ENCODE data around the gene KLHL22. TPM values are rescaled to one million over a fixed set of nuclear protein-coding genes. Genes with fewer than 3 reads are reported as not detected.

The KLHL22 gene
- total RNA-seq, 4 donors from 2014 or later: 14.0 to 23.8 (median 20.2) TPM

GRCh38 chr22:20407829-20408228 is 87.8 kb downstream of the KLHL22 start:
- H3K4me3 ChIP-seq (ENCODE audit: low read depth, poor library complexity, severe bottlenecking): no peak overlapping the region
- WGBS, 2 donors: 73 to 79% methylated on average over 3 of the region's 3 CpGs
- intact Hi-C loops (cut with DNase I; ENCODE audit: low total_unique reads): no loop called here
- no peak for TF ChIP-seq POLR2A (IDR thresholded peaks at IDR 0.05)
- TF ChIP-seq CTCF (IDR thresholded peaks at IDR 0.05): no peak
- peak in 1 of 2 donors; percentile 49 for DNase-seq (ENCODE audit: low spot score in 2 of 2)

- intact Hi-C loops (cut with DNase I; ENCODE audit: low total_unique reads): no loop called here
- H3K4me3 ChIP-seq (ENCODE audit: low read depth, poor library complexity, severe bottlenecking): no peak overlapping the region
- 93 to 96% methylated on average over 12 to 13 of the region's 13 CpGs for WGBS, 2 donors
- peak in 1 of 2 donors; percentile 68 for DNase-seq (ENCODE audit: low spot score in 2 of 2)
- TF ChIP-seq POLR2A (IDR thresholded peaks at IDR 0.05): no peak
- no peak for TF ChIP-seq CTCF (IDR thresholded peaks at IDR 0.05)
Observed at GRCh38 chr22:20406686-20407408, 88.7 kb downstream of the KLHL22 start.

- 97 to 98% methylated on average over 60 to 62 of the region's 62 CpGs for whole genome bisulfite sequencing, 2 donors
- DNase-seq (ENCODE audit: low spot score in 2 of 2): peak in 1 of 2 donors; percentile 79
- TF ChIP-seq POLR2A (IDR thresholded peaks at IDR 0.05): no peak
- TF ChIP-seq CTCF (IDR thresholded peaks at IDR 0.05): no peak
- intact Hi-C loops (cut with DNase I; ENCODE audit: low total_unique reads): no loop called here
- H3K4me3 ChIP-seq (ENCODE audit: low read depth, poor library complexity, severe bottlenecking): no peak overlapping the region
Observed at GRCh38 chr22:20405931-20406685, 89.5 kb downstream of the KLHL22 start.

GRCh38 chr22:20405291-20405930 is 90.2 kb downstream of the KLHL22 start:
- H3K4me3 ChIP-seq (ENCODE audit: low read depth, poor library complexity, severe bottlenecking): no peak overlapping the region
- WGBS, 2 donors: 97% methylated on average over 35 to 42 of the region's 45 CpGs
- peak in 1 of 2 donors; percentile 80 for DNase-seq (ENCODE audit: low spot score in 2 of 2)
- TF ChIP-seq CTCF (IDR thresholded peaks at IDR 0.05) (no peak), POLR2A (IDR thresholded peaks at IDR 0.05) (no peak)
- intact Hi-C loops (cut with DNase I; ENCODE audit: low total_unique reads): no loop called here

GRCh38 chr22:20404881-20405280 is 90.7 kb downstream of the KLHL22 start:
- intact Hi-C loops (cut with DNase I; ENCODE audit: low total_unique reads): no loop called here
- no peak overlapping the region for H3K4me3 ChIP-seq (ENCODE audit: low read depth, poor library complexity, severe bottlenecking)
- TF ChIP-seq CTCF (IDR thresholded peaks at IDR 0.05): no peak
- no peak for TF ChIP-seq POLR2A (IDR thresholded peaks at IDR 0.05)
- WGBS, 2 donors: 93 to 95% methylated on average over 18 of the region's 18 CpGs
- peak in 1 of 2 donors; percentile 49 for DNase-seq (ENCODE audit: low spot score in 2 of 2)
